ENCODE results near the gene CABCOCO1.

CABCOCO1 gene

DNA sequence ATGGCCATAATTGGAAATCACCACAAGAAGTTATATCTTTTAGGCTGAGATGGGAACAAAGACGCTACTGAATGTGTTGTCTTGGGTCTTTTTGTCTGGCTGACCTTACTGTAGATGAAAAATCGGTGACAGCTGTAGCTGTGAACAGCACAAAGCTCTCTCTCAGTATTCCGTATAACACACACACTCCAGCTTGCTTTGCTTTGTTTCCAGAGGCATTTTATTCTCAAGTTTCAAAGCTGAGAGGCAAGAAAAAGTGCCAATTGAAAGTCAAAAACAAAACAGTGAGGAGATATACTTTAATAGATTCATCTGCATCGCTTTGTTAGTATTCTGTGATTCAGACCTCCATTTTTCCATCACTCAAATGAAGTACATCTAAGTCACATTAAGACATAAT, 39.6 kb upstream of the CABCOCO1 start:
- H3K9ac ChIP-seq (ENCODE audit: low read depth, low read length, poor library complexity) = no peak overlapping the region
- no peak overlapping the region for H3K4me3 ChIP-seq (ENCODE audit: low read length in 2 of 2)
- no peaks in the 10 kb centered on the region for H3K36me3 ChIP-seq (replicated peaks in 1 of 2; ENCODE audit: control insufficient read depth in 2 of 2, insufficient read depth in 2 of 2, low read length in 2 of 2)
- H3K27me3 ChIP-seq (ENCODE audit: control insufficient read depth in 3 of 3, insufficient read depth in 3 of 3, low read depth in 1 of 3, low read length in 3 of 3) = peaks cover 0 to 53% (median 0%) of the 10 kb centered on the region in 3 experiments
- no peaks in the 10 kb centered on the region for H3K9me3 ChIP-seq (replicated peaks in 1 of 2; ENCODE audit: control insufficient read depth in 2 of 2, insufficient read depth in 1 of 2, low read depth in 1 of 2, low read length in 2 of 2)
- WGBS, 2 donors (ENCODE audit: extremely low coverage in 2 of 2, insufficient read length in 2 of 2, insufficient replicate concordance in 1 of 2) = no CpG with 5 or more reads among the region's 4 CpGs
- no peak overlapping the region for H3K18ac ChIP-seq (ENCODE audit: low read length)
- H2BK120ac ChIP-seq (ENCODE audit: low read depth, low read length) = no peak overlapping the region
- H3K79me1 ChIP-seq (ENCODE audit: low read depth, low read length) = no peaks in the 10 kb centered on the region
- DNase-seq (ENCODE audit: low spot score) = no peak
- no peak overlapping the region for H2AFZ ChIP-seq (ENCODE audit: low read length)
- no peak overlapping the region for H3K4ac ChIP-seq (ENCODE audit: low read length)
- no peak overlapping the region for H3K27ac ChIP-seq (replicated peaks; ENCODE audit: low read length)
- H4K91ac ChIP-seq (ENCODE audit: low read depth, low read length, poor library complexity) = no peak overlapping the region
- H3K4me2 ChIP-seq (ENCODE audit: insufficient read depth, low read length, poor library complexity, severe bottlenecking) = no peak overlapping the region
- H2AK5ac ChIP-seq (ENCODE audit: low read depth, low read length) = no peak overlapping the region
- H3K4me1 ChIP-seq (ENCODE audit: control insufficient read depth in 2 of 2, insufficient read depth in 1 of 2, low read depth in 1 of 2, low read length in 2 of 2) = peaks cover 1 to 6% of the 10 kb centered on the region in 2 donors
- H4K8ac ChIP-seq (ENCODE audit: low read depth, low read length) = no peak overlapping the region
- H2BK12ac ChIP-seq (ENCODE audit: low read length) = no peak overlapping the region
- H2BK15ac ChIP-seq (ENCODE audit: low read length) = no peak overlapping the region
- H3K14ac ChIP-seq (ENCODE audit: low read length) = no peak overlapping the region
- H3K23ac ChIP-seq (ENCODE audit: low read depth, low read length, poor library complexity) = no peak overlapping the region
- no peak overlapping the region for H2BK5ac ChIP-seq (ENCODE audit: low read length)

GRCh38 chr10:61626209-61626608, 36.5 kb upstream of the CABCOCO1 start:
- no peaks in the 10 kb centered on the region for H3K79me1 ChIP-seq (ENCODE audit: low read depth, low read length)
- DNase-seq (ENCODE audit: low spot score) = no peak
- H2AFZ ChIP-seq (ENCODE audit: low read length) = no peak overlapping the region
- no peak overlapping the region for H2AK5ac ChIP-seq (ENCODE audit: low read depth, low read length)
- H4K8ac ChIP-seq (ENCODE audit: low read depth, low read length) = no peak overlapping the region
- peaks cover 1 to 6% of the 10 kb centered on the region in 2 donors for H3K4me1 ChIP-seq (ENCODE audit: control insufficient read depth in 2 of 2, insufficient read depth in 1 of 2, low read depth in 1 of 2, low read length in 2 of 2)
- H2BK15ac ChIP-seq (ENCODE audit: low read length) = no peak overlapping the region
- H4K91ac ChIP-seq (ENCODE audit: low read depth, low read length, poor library complexity) = no peak overlapping the region
- no peak overlapping the region for H3K4ac ChIP-seq (ENCODE audit: low read length)
- H2BK12ac ChIP-seq (ENCODE audit: low read length) = no peak overlapping the region
- no peak overlapping the region for H3K27ac ChIP-seq (replicated peaks; ENCODE audit: low read length)
- H3K9ac ChIP-seq (ENCODE audit: low read depth, low read length, poor library complexity) = no peak overlapping the region
- no peak overlapping the region for H3K4me3 ChIP-seq (ENCODE audit: low read length in 2 of 2)
- H3K36me3 ChIP-seq (replicated peaks in 1 of 2; ENCODE audit: control insufficient read depth in 2 of 2, insufficient read depth in 2 of 2, low read length in 2 of 2) = no peaks in the 10 kb centered on the region
- H3K14ac ChIP-seq (ENCODE audit: low read length) = no peak overlapping the region
- H2BK5ac ChIP-seq (ENCODE audit: low read length) = no peak overlapping the region
- no CpG with 5 or more reads among the region's 2 CpGs for WGBS, 2 donors (ENCODE audit: extremely low coverage in 2 of 2, insufficient read length in 2 of 2, insufficient replicate concordance in 1 of 2)
- H3K4me2 ChIP-seq (ENCODE audit: insufficient read depth, low read length, poor library complexity, severe bottlenecking) = no peak overlapping the region
- H2BK120ac ChIP-seq (ENCODE audit: low read depth, low read length) = no peak overlapping the region
- H3K27me3 ChIP-seq (ENCODE audit: control insufficient read depth in 3 of 3, insufficient read depth in 3 of 3, low read depth in 1 of 3, low read length in 3 of 3) = peaks cover 0 to 41% (median 0%) of the 10 kb centered on the region in 3 experiments
- no peak overlapping the region for H3K18ac ChIP-seq (ENCODE audit: low read length)
- H3K23ac ChIP-seq (ENCODE audit: low read depth, low read length, poor library complexity) = no peak overlapping the region
- H3K9me3 ChIP-seq (replicated peaks in 1 of 2; ENCODE audit: control insufficient read depth in 2 of 2, insufficient read depth in 1 of 2, low read depth in 1 of 2, low read length in 2 of 2) = no peaks in the 10 kb centered on the region

DNA sequence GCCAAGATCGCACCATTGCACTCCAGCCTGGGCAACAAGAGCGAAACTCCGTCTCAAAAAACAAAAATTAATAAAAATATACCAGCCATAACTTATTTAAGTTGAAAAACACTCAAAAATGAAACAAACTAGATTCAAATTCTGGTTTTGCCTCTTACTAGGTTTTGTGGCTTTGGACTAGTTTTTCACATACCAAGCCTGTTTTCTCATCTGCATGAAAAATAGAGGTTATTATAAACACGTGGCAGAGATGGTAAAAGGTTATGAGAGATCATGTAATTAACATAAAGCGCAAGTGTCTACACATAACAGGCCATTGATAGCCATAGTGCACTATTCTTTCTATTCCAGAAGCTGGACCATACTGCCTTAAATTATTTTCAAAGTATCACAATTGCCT, 35.5 kb upstream of the CABCOCO1 start:
- no peak overlapping the region for H3K4me2 ChIP-seq (ENCODE audit: insufficient read depth, low read length, poor library complexity, severe bottlenecking)
- no peaks in the 10 kb centered on the region for H3K4me1 ChIP-seq (ENCODE audit: control insufficient read depth in 2 of 2, insufficient read depth in 1 of 2, low read depth in 1 of 2, low read length in 2 of 2)
- no CpG with 5 or more reads among the region's 5 CpGs for WGBS, 2 donors (ENCODE audit: extremely low coverage in 2 of 2, insufficient read length in 2 of 2, insufficient replicate concordance in 1 of 2)
- no peak overlapping the region for H2AFZ ChIP-seq (ENCODE audit: low read length)
- H2AK5ac ChIP-seq (ENCODE audit: low read depth, low read length) = no peak overlapping the region
- H3K27me3 ChIP-seq (ENCODE audit: control insufficient read depth in 3 of 3, insufficient read depth in 3 of 3, low read depth in 1 of 3, low read length in 3 of 3) = peaks cover 0 to 34% (median 0%) of the 10 kb centered on the region in 3 experiments
- no peak overlapping the region for H3K23ac ChIP-seq (ENCODE audit: low read depth, low read length, poor library complexity)
- H2BK15ac ChIP-seq (ENCODE audit: low read length) = no peak overlapping the region
- H2BK12ac ChIP-seq (ENCODE audit: low read length) = no peak overlapping the region
- no peak overlapping the region for H3K14ac ChIP-seq (ENCODE audit: low read length)
- no peaks in the 10 kb centered on the region for H3K79me1 ChIP-seq (ENCODE audit: low read depth, low read length)
- H4K91ac ChIP-seq (ENCODE audit: low read depth, low read length, poor library complexity) = no peak overlapping the region
- H3K9me3 ChIP-seq (replicated peaks in 1 of 2; ENCODE audit: control insufficient read depth in 2 of 2, insufficient read depth in 1 of 2, low read depth in 1 of 2, low read length in 2 of 2) = no peaks in the 10 kb centered on the region
- no peak overlapping the region for H3K9ac ChIP-seq (ENCODE audit: low read depth, low read length, poor library complexity)
- H3K36me3 ChIP-seq (replicated peaks in 1 of 2; ENCODE audit: control insufficient read depth in 2 of 2, insufficient read depth in 2 of 2, low read length in 2 of 2) = no peaks in the 10 kb centered on the region
- no peak overlapping the region for H4K8ac ChIP-seq (ENCODE audit: low read depth, low read length)
- no peak overlapping the region for H3K27ac ChIP-seq (replicated peaks; ENCODE audit: low read length)
- no peak overlapping the region for H3K18ac ChIP-seq (ENCODE audit: low read length)
- no peak overlapping the region for H3K4me3 ChIP-seq (ENCODE audit: low read length in 2 of 2)
- H2BK120ac ChIP-seq (ENCODE audit: low read depth, low read length) = no peak overlapping the region
- no peak overlapping the region for H3K4ac ChIP-seq (ENCODE audit: low read length)
- no peak for DNase-seq (ENCODE audit: low spot score)
- no peak overlapping the region for H2BK5ac ChIP-seq (ENCODE audit: low read length)

GRCh38 chr10:61628151-61628874, 34.4 kb upstream of the CABCOCO1 start:
- Histone ChIP-seq H3K18ac (ENCODE audit: low read length) (no peak overlapping the region), H3K4ac (ENCODE audit: low read length) (no peak overlapping the region), H3K4me1 (ENCODE audit: control insufficient read depth in 2 of 2, insufficient read depth in 1 of 2, low read depth in 1 of 2, low read length in 2 of 2) (no peaks in the 10 kb centered on the region), H3K4me3 (ENCODE audit: low read length in 2 of 2) (no peak overlapping the region), H2AK5ac (ENCODE audit: low read depth, low read length) (no peak overlapping the region), H4K91ac (ENCODE audit: low read depth, low read length, poor library complexity) (no peak overlapping the region), H3K36me3 (replicated peaks in 1 of 2; ENCODE audit: control insufficient read depth in 2 of 2, insufficient read depth in 2 of 2, low read length in 2 of 2) (no peaks in the 10 kb centered on the region), H2AFZ (ENCODE audit: low read length) (no peak overlapping the region), H3K9ac (ENCODE audit: low read depth, low read length, poor library complexity) (no peak overlapping the region), H3K9me3 (replicated peaks in 1 of 2; ENCODE audit: control insufficient read depth in 2 of 2, insufficient read depth in 1 of 2, low read depth in 1 of 2, low read length in 2 of 2) (no peaks in the 10 kb centered on the region), H3K14ac (ENCODE audit: low read length) (no peak overlapping the region), H3K23ac (ENCODE audit: low read depth, low read length, poor library complexity) (no peak overlapping the region), H2BK5ac (ENCODE audit: low read length) (no peak overlapping the region), H2BK12ac (ENCODE audit: low read length) (no peak overlapping the region), H2BK120ac (ENCODE audit: low read depth, low read length) (no peak overlapping the region), H3K4me2 (ENCODE audit: insufficient read depth, low read length, poor library complexity, severe bottlenecking) (no peak overlapping the region), H3K27me3 (ENCODE audit: control insufficient read depth in 3 of 3, insufficient read depth in 3 of 3, low read depth in 1 of 3, low read length in 3 of 3) (peaks cover 0 to 25% (median 0%) of the 10 kb centered on the region in 3 experiments), H2BK15ac (ENCODE audit: low read length) (no peak overlapping the region), H3K79me1 (ENCODE audit: low read depth, low read length) (no peaks in the 10 kb centered on the region), H4K8ac (ENCODE audit: low read depth, low read length) (no peak overlapping the region), H3K27ac (replicated peaks; ENCODE audit: low read length) (no peak overlapping the region)
- DNase-seq (ENCODE audit: low spot score) = no peak
- no CpG with 5 or more reads among the region's 3 CpGs for WGBS, 2 donors (ENCODE audit: extremely low coverage in 2 of 2, insufficient read length in 2 of 2, insufficient replicate concordance in 1 of 2)
